Aorta (tissue), 5 donors: ENCODE data around the gene ISCA1. TPM values are rescaled to one million over a fixed set of nuclear protein-coding genes. Genes with fewer than 3 reads are reported as not detected.
"Not testable (repeated sequence)": the region's sequence is repeated elsewhere in the genome, so short reads cannot be mapped to it uniquely, and the experiment has no call there.

Source experiments
- ATAC-seq: fragments of 200-7000 bp; cut with Tn5 transposase; one replicate; pipeline ENCODE4 v1.9.1; 2022; ENCODE audit warnings: moderate library complexity; ENCODE audit not compliant: low FRiP score
- DNase-seq, 2 donors: peaks; one replicate each; pipeline ENCODE4 v3.0.0-alpha.2; 2020
- H3K27ac ChIP-seq, 2 donors: one replicate each; pipeline ENCODE4 v1.5.1; 2013; ENCODE audit warnings: low read length in 2 of 2, mild to moderate bottlenecking in 2 of 2, moderate library complexity in 2 of 2, control low read depth in 1 of 2, inconsistent platforms in 1 of 2, low read depth in 1 of 2
- H3K27me3 ChIP-seq, 2 donors: one replicate each; pipeline ENCODE4 v1.6.1; 2013; ENCODE audit warnings: control low read depth in 1 of 2, low read length in 1 of 2, mild to moderate bottlenecking in 1 of 2, moderate library complexity in 1 of 2; ENCODE audit not compliant: insufficient read depth in 2 of 2, control insufficient read depth in 1 of 2
- H3K36me3 ChIP-seq, 2 donors: one replicate each; pipeline ENCODE4 v1.6.1; 2013; ENCODE audit warnings: control low read depth in 1 of 2, low read length in 1 of 2, mild to moderate bottlenecking in 1 of 2; ENCODE audit not compliant: insufficient read depth in 2 of 2, control insufficient read depth in 1 of 2
- H3K4me1 ChIP-seq, 2 donors: one replicate each; pipeline ENCODE4 v1.6.1; 2013; ENCODE audit warnings: low read length in 2 of 2, control low read depth in 1 of 2, mild to moderate bottlenecking in 1 of 2, moderate library complexity in 1 of 2; ENCODE audit not compliant: insufficient read depth in 2 of 2, control insufficient read depth in 1 of 2
- H3K4me3 ChIP-seq, 2 donors: one replicate each; pipeline ENCODE4 v1.5.1; 2013; ENCODE audit warnings: low read length in 2 of 2, control low read depth in 1 of 2, mild to moderate bottlenecking in 1 of 2
- H3K9me3 ChIP-seq: one replicate; pipeline ENCODE4 v1.6.1; 2013; ENCODE audit warnings: mild to moderate bottlenecking, low read length; ENCODE audit not compliant: control insufficient read depth
- WGBS, 2 donors: extraction: QIAGEN DNeasy Blood & Tissue Kit; methylation state at CpG; one replicate each; pipeline ENCODE4 v1.1.7; 2013; 5-methylcytosine and 5-hydroxymethylcytosine counted together
- intact Hi-C, 2 donors: fragments of 100-400 bp; cut with DNase I; formaldehyde crosslinking; loops; one replicate each; pipeline versions ENCODE4 v1.14.2 to v1.15.0; 2022
- polyA plus RNA-seq, 2 donors: library from polyadenylated mRNA; stranded (reverse); fragments of 200-250 nt; gene quantifications; one replicate each; pipeline ENCODE4 v1.2.3, GENCODE V29; 2013
- total RNA-seq, 2 donors: library from RNA; stranded (reverse); fragmentation: NEBNext Ultra II Directional; extraction: Animal tissue kit (Norgen Biotek cat#: 25700); gene quantifications; one replicate each; pipeline ENCODE4 v1.2.1, GENCODE V29; 2021
- donor health status: healthy with polysubstance abuse.
- donor health status: Bipolar disorder and iron deficiency.
- donor health status: DM: no; HTN: no; CAD: no.
- donor health status: DM: no; HTN: no; CAD: no.
- donor health status: DM: yes; HTN: yes; CAD: no.

Gene ISCA1
- total and polyA plus RNA-seq, 4 donors, result 24.1 to 53.6 (median 35.2) TPM

DNA sequence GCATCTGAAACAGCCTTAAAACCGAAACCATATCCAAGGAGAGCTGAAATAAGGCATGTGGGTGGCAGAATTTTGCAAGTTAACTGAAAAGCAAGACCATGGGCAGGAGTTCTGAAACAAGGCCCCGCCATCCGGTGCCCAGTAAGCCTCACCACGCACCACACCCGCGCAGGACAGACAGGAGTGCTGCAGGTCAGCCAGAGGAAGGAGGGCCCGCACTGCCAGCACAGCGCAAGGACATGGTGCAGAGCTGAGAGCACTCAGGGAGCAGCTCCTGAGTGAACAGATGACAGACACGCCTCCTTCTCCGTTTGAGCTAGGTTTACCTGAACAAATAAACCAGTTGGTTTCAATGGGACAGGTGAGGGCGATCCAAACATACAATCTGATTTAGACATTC lies 16.5 kb upstream of the ISCA1 start:
- Histone ChIP-seq H3K36me3 (peaks cover 14 to 15% of the 10 kb centered on the region in 2 donors), H3K27ac (no peak overlapping the region), H3K4me1 (no peaks in the 10 kb centered on the region), H3K9me3 (no peaks in the 10 kb centered on the region), H3K4me3 (no peak overlapping the region), H3K27me3 (no peaks in the 10 kb centered on the region)
- 88 to 94% methylated on average over 11 of the region's 11 CpGs for WGBS, 2 donors
- no peak for DNase-seq
- no peak for ATAC-seq
- intact Hi-C loops, result no loop called here

DNA sequence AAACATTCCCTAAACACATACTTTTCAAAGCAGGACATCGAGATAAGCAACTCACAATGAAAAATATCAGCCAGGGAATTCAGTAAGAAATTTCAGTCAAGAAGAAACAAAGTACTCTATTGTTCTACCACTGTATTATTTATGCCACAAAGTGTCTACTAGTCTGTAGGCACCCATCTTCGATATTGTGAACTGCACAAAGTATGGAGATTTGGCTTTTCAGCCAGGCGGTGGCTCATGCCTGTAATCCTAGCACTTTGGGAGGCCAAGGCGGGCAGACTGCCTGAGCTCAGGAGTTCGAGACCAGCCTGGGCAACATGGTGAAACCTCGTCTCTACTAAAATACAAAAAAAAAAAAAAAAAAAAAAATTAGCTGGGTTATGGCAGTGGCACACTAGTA lies 8.0 kb upstream of the ISCA1 start:
- H3K4me3 ChIP-seq, DNase-seq, H3K27me3 ChIP-seq, H3K36me3 ChIP-seq, H3K4me1 ChIP-seq, H3K9me3 ChIP-seq, H3K27ac ChIP-seq, intact Hi-C loops, ATAC-seq: not testable (repeated sequence)
- WGBS, 2 donors, result 84 to 87% methylated on average over 6 of the region's 6 CpGs

DNA sequence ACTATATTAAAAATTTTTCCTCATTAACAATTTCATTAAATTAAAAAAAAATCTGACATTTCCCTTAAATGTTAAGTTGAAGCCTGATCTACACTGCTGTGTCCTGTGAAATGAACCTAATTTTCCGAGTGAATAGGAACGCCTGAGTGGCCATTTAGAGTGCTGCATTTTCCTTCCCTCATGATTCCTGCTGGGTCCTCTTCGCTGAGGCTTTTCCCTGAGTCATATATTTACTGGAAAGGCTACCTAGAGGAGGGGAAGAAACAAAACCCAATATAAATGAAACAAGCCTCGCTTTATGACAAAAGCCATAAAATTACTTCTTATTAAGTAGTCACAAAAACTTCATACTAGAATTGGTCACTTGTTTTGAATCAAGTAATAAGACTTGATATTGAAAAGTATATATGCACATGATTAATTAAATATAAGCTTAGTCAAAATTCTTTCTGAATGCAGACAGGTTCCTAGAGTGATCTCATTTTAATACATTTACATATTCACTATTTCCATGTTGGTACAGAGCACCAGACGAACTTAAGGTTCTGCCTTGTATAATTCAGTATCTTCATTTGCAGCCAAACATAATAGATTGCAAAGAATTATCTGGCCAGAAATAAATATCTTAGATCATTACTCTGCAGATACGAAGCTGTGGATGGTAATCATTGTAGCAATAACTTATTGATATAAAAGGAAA lies 6.3 kb upstream of the ISCA1 start:
- no peak overlapping the region for H3K4me3 ChIP-seq
- H3K27me3 ChIP-seq, result no peaks in the 10 kb centered on the region
- intact Hi-C loops, result no loop called here
- H3K9me3 ChIP-seq, result no peaks in the 10 kb centered on the region
- DNase-seq (no peak), ATAC-seq (no peak)
- H3K36me3 ChIP-seq, result no peaks in the 10 kb centered on the region
- H3K4me1 ChIP-seq, result no peaks in the 10 kb centered on the region
- no peak overlapping the region for H3K27ac ChIP-seq
- WGBS, 2 donors, result 82 to 86% methylated on average over 6 of the region's 6 CpGs

DNA sequence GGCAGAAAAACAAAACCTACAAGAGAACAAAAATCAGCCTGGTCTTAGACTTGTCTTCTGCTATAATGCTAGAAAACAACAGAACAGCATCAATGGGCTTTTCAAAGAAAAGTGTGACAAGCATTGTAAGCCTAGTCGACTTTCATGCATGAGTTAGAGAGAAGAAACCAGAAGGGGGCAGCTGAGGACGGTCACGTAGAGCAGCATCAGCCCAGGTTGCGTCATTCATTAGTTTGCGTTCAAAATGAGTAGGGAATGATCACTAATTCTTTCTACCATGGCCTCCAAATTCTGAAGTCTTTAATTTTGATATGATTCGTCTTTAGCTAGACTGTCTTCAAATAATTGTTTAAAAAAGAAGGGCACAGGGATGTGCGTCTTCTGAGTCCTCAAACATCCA lies 4.7 kb upstream of the ISCA1 start:
- Histone ChIP-seq H3K9me3 (no peaks in the 10 kb centered on the region), H3K4me3 (no peak overlapping the region), H3K27me3 (no peaks in the 10 kb centered on the region), H3K4me1 (no peaks in the 10 kb centered on the region), H3K27ac (no peak overlapping the region), H3K36me3 (no peaks in the 10 kb centered on the region)
- no peak for DNase-seq
- intact Hi-C loops, result no loop called here
- 61 to 73% methylated on average over 7 of the region's 7 CpGs for whole genome bisulfite sequencing, 2 donors
- ATAC-seq, result no peak

DNA sequence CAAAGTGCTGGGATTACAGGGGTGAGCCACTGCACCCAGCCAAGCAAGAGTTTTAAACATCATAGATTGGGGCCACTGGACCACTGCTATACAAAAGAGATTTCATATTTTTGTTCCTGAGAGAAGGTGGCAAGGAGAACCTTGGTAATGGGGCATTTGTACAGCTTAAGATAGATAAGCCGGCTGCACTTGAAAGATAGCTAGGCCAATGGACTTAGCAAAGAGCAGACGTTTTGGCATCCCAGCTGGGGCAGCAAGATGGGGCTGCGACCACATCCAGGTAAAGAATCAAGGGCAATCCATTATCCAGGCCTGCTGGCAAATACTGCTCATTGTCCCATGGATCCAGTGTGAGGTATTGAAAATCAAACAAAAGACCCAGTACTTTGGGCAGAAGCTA lies 3.9 kb upstream of the ISCA1 start:
- H3K4me1 ChIP-seq, result no peaks in the 10 kb centered on the region
- H3K36me3 ChIP-seq, result no peaks in the 10 kb centered on the region
- H3K4me3 ChIP-seq, result no peak overlapping the region
- H3K27me3 ChIP-seq, result no peaks in the 10 kb centered on the region
- no peak for ATAC-seq
- WGBS, 2 donors, result 53 to 70% methylated on average over 3 of the region's 3 CpGs
- no peak overlapping the region for H3K27ac ChIP-seq
- intact Hi-C loops, result no loop called here
- no peaks in the 10 kb centered on the region for H3K9me3 ChIP-seq
- no peak for DNase-seq

DNA sequence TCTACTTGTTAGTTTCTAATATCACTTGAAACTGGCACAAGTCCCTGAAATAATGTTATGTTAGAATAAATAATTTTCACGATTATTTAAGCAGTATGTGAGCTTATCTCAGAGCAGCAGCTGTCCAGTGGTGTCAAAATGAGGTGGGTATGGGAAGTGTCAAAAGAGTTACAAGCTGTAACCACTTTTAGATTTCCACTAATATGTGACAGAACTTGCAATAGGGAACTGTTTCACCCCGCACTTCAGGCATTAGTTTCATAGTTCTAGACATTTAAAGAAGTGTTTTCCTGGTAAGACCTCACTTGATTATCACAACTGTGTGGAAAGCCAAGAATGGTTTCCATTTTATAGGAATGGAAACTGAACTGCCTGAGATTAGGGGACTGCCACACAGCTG lies 2.9 kb upstream of the ISCA1 start:
- 47 to 49% methylated on average over 2 of the region's 2 CpGs for WGBS, 2 donors
- DNase-seq, result no peak
- Histone ChIP-seq H3K27me3 (no peaks in the 10 kb centered on the region), H3K27ac (no peak overlapping the region), H3K4me1 (no peaks in the 10 kb centered on the region), H3K4me3 (no peak overlapping the region), H3K36me3 (no peaks in the 10 kb centered on the region), H3K9me3 (no peaks in the 10 kb centered on the region)
- ATAC-seq, result no peak
- intact Hi-C loops, result no loop called here

DNA sequence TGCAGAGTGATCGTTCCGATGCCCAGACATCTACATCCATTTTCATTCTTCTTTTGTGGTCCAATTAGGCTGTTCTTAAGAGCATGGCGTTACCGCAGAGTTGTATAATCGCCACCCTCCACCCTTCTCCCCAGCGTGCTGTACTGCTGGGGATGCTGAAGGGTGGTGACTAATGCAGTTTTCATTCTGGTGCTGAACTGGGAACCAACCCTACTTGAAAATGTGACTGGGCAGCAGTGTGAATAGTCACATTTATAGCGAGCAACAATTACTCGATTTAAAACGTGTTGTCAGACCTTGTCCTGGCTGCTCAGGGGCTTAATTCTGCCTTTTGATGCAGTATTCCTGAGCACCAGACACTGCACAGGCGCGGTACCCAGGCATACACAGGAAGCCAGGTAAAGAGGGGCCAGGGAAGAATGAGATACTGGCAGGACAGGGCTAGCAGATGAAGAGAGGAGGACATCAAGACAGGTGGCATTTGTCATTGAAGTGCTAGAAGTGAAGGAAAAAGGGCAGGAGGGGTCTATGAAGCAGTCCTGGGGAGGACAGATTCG lies 719 bp upstream of the ISCA1 start:
- ATAC-seq (peak; percentile 59), DNase-seq (no peak)
- Histone ChIP-seq H3K4me3 (peak overlapping the region; percentile 39 to 68), H3K27ac (peak overlapping the region in 1 of 2 donors; percentile 43), H3K4me1 (no peaks in the 10 kb centered on the region), H3K9me3 (no peaks in the 10 kb centered on the region), H3K27me3 (no peaks in the 10 kb centered on the region), H3K36me3 (no peaks in the 10 kb centered on the region)
- intact Hi-C loops, result loop anchor here in 1 of 2 donors (2.0 kb wide), 1 partner anchor 342 kb away; the partner anchor contains the start of gene NAA35
- 15 to 16% methylated on average over 12 of the region's 12 CpGs for WGBS, 2 donors

DNA sequence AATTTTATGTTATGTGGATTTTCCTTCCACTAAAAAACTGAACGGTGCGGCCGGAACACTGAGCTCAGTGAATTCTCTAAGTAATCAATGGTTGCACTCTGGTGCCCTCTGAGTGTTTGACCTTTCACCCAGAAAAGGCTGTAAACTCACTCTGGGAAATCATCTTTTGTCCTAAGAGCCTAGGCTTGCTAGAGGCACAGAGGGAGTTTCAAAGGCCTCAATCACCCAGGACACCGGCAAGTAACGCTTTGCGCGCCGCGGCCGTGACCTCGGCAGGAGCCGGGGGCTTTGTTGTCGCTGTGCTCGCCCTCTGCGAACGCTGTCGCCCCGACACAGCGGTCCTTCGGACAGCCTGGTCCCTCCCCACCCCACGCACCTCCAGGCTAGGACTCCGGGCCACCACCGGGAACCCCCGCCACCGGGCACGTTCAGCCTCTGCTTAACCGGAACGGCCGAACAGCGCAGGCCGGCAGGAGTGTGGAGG lies 703 bp downstream of the ISCA1 start:
- Histone ChIP-seq H3K36me3 (no peaks in the 10 kb centered on the region), H3K27me3 (no peaks in the 10 kb centered on the region), H3K9me3 (no peaks in the 10 kb centered on the region), H3K4me1 (no peaks in the 10 kb centered on the region), H3K4me3 (peak overlapping the region; percentile 57 to 68), H3K27ac (peak overlapping the region in 1 of 2 donors; percentile 72)
- 1% methylated on average over 31 of the region's 31 CpGs for WGBS, 2 donors
- intact Hi-C loops, result loop anchor here in 1 of 2 donors (2.0 kb wide), 1 partner anchor 341 kb away; the partner anchor contains the start of gene NAA35
- ATAC-seq, result no peak
- DNase-seq, result no peak

DNA sequence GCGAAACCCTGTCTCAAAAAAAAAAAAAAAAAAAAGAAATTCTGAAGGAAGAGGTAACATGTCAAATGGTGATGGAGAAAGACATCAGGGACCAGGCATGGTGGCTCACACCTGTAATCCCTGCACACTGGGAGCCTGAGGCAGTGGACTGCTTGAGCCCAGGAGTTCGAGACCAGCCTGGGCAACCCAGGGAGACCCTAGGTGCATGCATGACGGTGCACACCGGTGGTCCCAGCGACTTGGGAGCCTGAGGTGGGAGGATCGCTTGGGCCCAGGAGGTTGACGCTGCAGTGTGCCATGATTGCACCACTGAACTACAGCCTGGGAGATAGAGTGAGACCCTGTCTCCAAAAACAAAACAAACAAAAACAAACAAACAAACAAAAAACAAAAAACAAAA lies 1.8 kb downstream of the ISCA1 start:
- Histone ChIP-seq H3K36me3 (no peaks in the 10 kb centered on the region), H3K4me1 (no peaks in the 10 kb centered on the region), H3K27ac (no peak overlapping the region), H3K27me3 (no peaks in the 10 kb centered on the region), H3K9me3 (no peaks in the 10 kb centered on the region), H3K4me3 (no peak overlapping the region)
- no peak for ATAC-seq
- DNase-seq, result no peak
- 97% methylated on average over 7 of the region's 7 CpGs for WGBS, 2 donors
- intact Hi-C loops, result no loop called here
